22Rv1 (cell line): ENCODE measurements around the gene WHAMM.

Source experiments
- ZFX ChIP-seq: fragments of 450-650 bp; IDR thresholded peaks from 2 replicates; pipeline ENCODE4 v1.6.1; 2017; ENCODE audit warnings: antibody characterized with exemption, borderline replicate concordance
- TF ChIP-seq, protein P1 (sequence below): fragments of 450-650 bp; IDR thresholded peaks from 2 replicates; pipeline ENCODE4 v1.5.1; 2017; ENCODE audit warnings: mild to moderate bottlenecking

DNA sequence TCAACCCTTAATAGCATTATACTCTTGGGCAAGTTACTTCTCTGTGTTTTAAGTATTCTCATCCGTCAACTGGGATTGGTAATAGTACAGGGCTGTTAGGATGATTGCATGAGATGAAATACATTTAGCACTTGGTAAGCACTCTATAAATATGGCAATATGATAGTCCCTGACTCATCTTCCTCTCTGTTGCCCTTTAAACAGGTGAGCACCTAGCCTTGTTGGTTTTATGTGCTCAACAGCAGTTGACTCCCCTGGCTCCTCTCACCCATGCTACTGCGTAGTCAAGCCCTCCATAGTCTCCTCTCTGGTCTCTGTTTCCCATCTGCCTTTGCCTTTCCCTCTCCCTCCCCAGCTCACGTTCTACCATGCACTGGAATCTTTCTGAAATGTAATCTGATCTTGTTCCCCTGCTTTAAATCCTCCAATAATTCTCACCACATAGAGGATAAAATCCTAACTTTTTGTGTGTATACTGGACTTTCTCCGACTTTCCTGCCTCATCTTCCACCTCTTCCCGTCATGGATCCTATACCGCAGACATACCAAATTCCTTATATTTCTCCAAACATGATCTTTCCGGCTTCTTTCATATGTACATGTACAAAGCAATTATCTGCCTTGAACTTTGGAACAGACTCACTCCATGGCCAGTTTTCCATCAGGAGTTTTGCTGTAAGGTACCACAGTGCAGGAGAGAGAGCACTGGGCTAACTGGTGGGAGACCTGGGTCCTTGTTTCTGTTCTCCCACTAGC lies 45.9 kb upstream of the WHAMM start:
- TF ChIP-seq, protein P1, sequence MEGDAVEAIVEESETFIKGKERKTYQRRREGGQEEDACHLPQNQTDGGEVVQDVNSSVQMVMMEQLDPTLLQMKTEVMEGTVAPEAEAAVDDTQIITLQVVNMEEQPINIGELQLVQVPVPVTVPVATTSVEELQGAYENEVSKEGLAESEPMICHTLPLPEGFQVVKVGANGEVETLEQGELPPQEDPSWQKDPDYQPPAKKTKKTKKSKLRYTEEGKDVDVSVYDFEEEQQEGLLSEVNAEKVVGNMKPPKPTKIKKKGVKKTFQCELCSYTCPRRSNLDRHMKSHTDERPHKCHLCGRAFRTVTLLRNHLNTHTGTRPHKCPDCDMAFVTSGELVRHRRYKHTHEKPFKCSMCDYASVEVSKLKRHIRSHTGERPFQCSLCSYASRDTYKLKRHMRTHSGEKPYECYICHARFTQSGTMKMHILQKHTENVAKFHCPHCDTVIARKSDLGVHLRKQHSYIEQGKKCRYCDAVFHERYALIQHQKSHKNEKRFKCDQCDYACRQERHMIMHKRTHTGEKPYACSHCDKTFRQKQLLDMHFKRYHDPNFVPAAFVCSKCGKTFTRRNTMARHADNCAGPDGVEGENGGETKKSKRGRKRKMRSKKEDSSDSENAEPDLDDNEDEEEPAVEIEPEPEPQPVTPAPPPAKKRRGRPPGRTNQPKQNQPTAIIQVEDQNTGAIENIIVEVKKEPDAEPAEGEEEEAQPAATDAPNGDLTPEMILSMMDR, result no peak
- no peak for TF ChIP-seq ZFX
